ENCODE measurements around the gene ATP6V0B.

Gene ATP6V0B

GRCh38 chr1:43936431-43937151 is 38.2 kb upstream of the ATP6V0B start:
- Mint-ChIP-seq H3K27me3 (peaks cover 25% of the 10 kb centered on the region), H3K4me1 (peaks cover 6% of the 10 kb centered on the region), H3K36me3 (ENCODE audit: insufficient read depth) (peaks cover 2% of the 10 kb centered on the region), H3K4me3 (peak overlapping the region; percentile 58), H3K9me3 (no peaks in the 10 kb centered on the region), H3K27ac (ENCODE audit: low read depth) (no peak overlapping the region)
- no peak for DNase-seq (ENCODE audit: low spot score in 2 of 2)
- ATAC-seq (replicated peaks; ENCODE audit: extremely low read depth, poor library complexity, severe bottlenecking), result no peak

- Mint-ChIP-seq H3K27ac (ENCODE audit: low read depth) (peak overlapping the region; percentile 35), H3K9me3 (no peaks in the 10 kb centered on the region), H3K27me3 (peaks cover 25% of the 10 kb centered on the region), H3K4me3 (no peak overlapping the region), H3K36me3 (ENCODE audit: insufficient read depth) (peaks cover 2% of the 10 kb centered on the region), H3K4me1 (peaks cover 6% of the 10 kb centered on the region)
- DNase-seq (ENCODE audit: low spot score in 2 of 2) (no peak), ATAC-seq (replicated peaks; ENCODE audit: extremely low read depth, poor library complexity, severe bottlenecking) (no peak)
Observed at GRCh38 chr1:43937179-43937865, 37.4 kb upstream of the ATP6V0B start.

- Mint-ChIP-seq H3K9me3 (no peaks in the 10 kb centered on the region), H3K27ac (ENCODE audit: low read depth) (no peak overlapping the region), H3K36me3 (ENCODE audit: insufficient read depth) (peaks cover 4% of the 10 kb centered on the region), H3K27me3 (peaks cover 25% of the 10 kb centered on the region), H3K4me1 (peaks cover 12% of the 10 kb centered on the region), H3K4me3 (no peak overlapping the region)
- ATAC-seq (replicated peaks; ENCODE audit: extremely low read depth, poor library complexity, severe bottlenecking) (no peak), DNase-seq (ENCODE audit: low spot score in 2 of 2) (no peak)
Observed at GRCh38 chr1:43938383-43938782, 36.4 kb upstream of the ATP6V0B start.

GRCh38 chr1:43938892-43939587 is 35.7 kb upstream of the ATP6V0B start:
- no peak overlapping the region for H3K4me3 Mint-ChIP-seq
- peak overlapping the region; percentile 18 for H3K27ac Mint-ChIP-seq (ENCODE audit: low read depth)
- H3K4me1 Mint-ChIP-seq, result peaks cover 9% of the 10 kb centered on the region
- peaks cover 4% of the 10 kb centered on the region for H3K36me3 Mint-ChIP-seq (ENCODE audit: insufficient read depth)
- ATAC-seq (replicated peaks; ENCODE audit: extremely low read depth, poor library complexity, severe bottlenecking) (no peak), DNase-seq (ENCODE audit: low spot score in 2 of 2) (no peak)
- peaks cover 19% of the 10 kb centered on the region for H3K27me3 Mint-ChIP-seq
- no peaks in the 10 kb centered on the region for H3K9me3 Mint-ChIP-seq

- DNase-seq (ENCODE audit: low spot score in 2 of 2) (no peak), ATAC-seq (replicated peaks; ENCODE audit: extremely low read depth, poor library complexity, severe bottlenecking) (no peak)
- Mint-ChIP-seq H3K27ac (ENCODE audit: low read depth) (no peak overlapping the region), H3K27me3 (no peaks in the 10 kb centered on the region), H3K9me3 (no peaks in the 10 kb centered on the region), H3K4me3 (no peak overlapping the region), H3K36me3 (ENCODE audit: insufficient read depth) (peaks cover 8% of the 10 kb centered on the region), H3K4me1 (peaks cover 27% of the 10 kb centered on the region)
Observed at GRCh38 chr1:43942411-43942810, 32.3 kb upstream of the ATP6V0B start.

- no peaks in the 10 kb centered on the region for H3K9me3 Mint-ChIP-seq
- H3K27ac Mint-ChIP-seq (ENCODE audit: low read depth), result peak overlapping the region; percentile 92
- no peak for ATAC-seq (replicated peaks; ENCODE audit: extremely low read depth, poor library complexity, severe bottlenecking)
- no peak for DNase-seq (ENCODE audit: low spot score in 2 of 2)
- no peaks in the 10 kb centered on the region for H3K27me3 Mint-ChIP-seq
- H3K36me3 Mint-ChIP-seq (ENCODE audit: insufficient read depth), result peaks cover 8% of the 10 kb centered on the region
- H3K4me3 Mint-ChIP-seq, result peak overlapping the region; percentile 2
- H3K4me1 Mint-ChIP-seq, result peaks cover 41% of the 10 kb centered on the region
Observed at GRCh38 chr1:43944860-43945259, 29.9 kb upstream of the ATP6V0B start.

- peak overlapping the region; percentile 97 for H3K4me3 Mint-ChIP-seq
- H3K9me3 Mint-ChIP-seq, result no peaks in the 10 kb centered on the region
- peaks cover 9% of the 10 kb centered on the region for H3K36me3 Mint-ChIP-seq (ENCODE audit: insufficient read depth)
- no peak for ATAC-seq (replicated peaks; ENCODE audit: extremely low read depth, poor library complexity, severe bottlenecking)
- no peaks in the 10 kb centered on the region for H3K27me3 Mint-ChIP-seq
- no peak for DNase-seq (ENCODE audit: low spot score in 2 of 2)
- peaks cover 49% of the 10 kb centered on the region for H3K4me1 Mint-ChIP-seq
- H3K27ac Mint-ChIP-seq (ENCODE audit: low read depth), result peak overlapping the region; percentile 92
Observed at GRCh38 chr1:43945674-43946235, 29.0 kb upstream of the ATP6V0B start.

GRCh38 chr1:43946236-43947060 is 28.3 kb upstream of the ATP6V0B start, which contains the start of gene IPO13:
Gene IPO13, plus strand, starts transcription at chr1:43946950. Its CDS starts 651 bp downstream, at chr1:43947601.
- peak; percentile 94 to 96 for DNase-seq (ENCODE audit: low spot score in 2 of 2)
- ATAC-seq (replicated peaks; ENCODE audit: extremely low read depth, poor library complexity, severe bottlenecking), result peak; percentile 97
- Mint-ChIP-seq H3K9me3 (no peaks in the 10 kb centered on the region), H3K27me3 (no peaks in the 10 kb centered on the region), H3K4me3 (peak within 1 kb of the TSS; percentile 97), H3K36me3 (ENCODE audit: insufficient read depth) (peaks cover 9% of the 10 kb centered on the region), H3K4me1 (peaks cover 55% of the 10 kb centered on the region), H3K27ac (ENCODE audit: low read depth) (peak within 1 kb of the TSS; percentile 92)

- Mint-ChIP-seq H3K9me3 (no peaks in the 10 kb centered on the region), H3K27me3 (no peaks in the 10 kb centered on the region), H3K4me3 (peak overlapping the region; percentile 97), H3K4me1 (peaks cover 58% of the 10 kb centered on the region), H3K36me3 (ENCODE audit: insufficient read depth) (peaks cover 9% of the 10 kb centered on the region), H3K27ac (ENCODE audit: low read depth) (peak overlapping the region; percentile 92)
- peak; percentile 3 for ATAC-seq (replicated peaks; ENCODE audit: extremely low read depth, poor library complexity, severe bottlenecking)
- DNase-seq (ENCODE audit: low spot score in 2 of 2), result peak in 1 of 2 donors; percentile 16
Observed at GRCh38 chr1:43947061-43947873, 27.5 kb upstream of the ATP6V0B start.

GRCh38 chr1:43947874-43948437 is 26.8 kb upstream of the ATP6V0B start:
- no peaks in the 10 kb centered on the region for H3K27me3 Mint-ChIP-seq
- no peaks in the 10 kb centered on the region for H3K9me3 Mint-ChIP-seq
- DNase-seq (ENCODE audit: low spot score in 2 of 2) (no peak), ATAC-seq (replicated peaks; ENCODE audit: extremely low read depth, poor library complexity, severe bottlenecking) (no peak)
- H3K4me3 Mint-ChIP-seq, result peak overlapping the region; percentile 97
- no peak overlapping the region for H3K27ac Mint-ChIP-seq (ENCODE audit: low read depth)
- peaks cover 8% of the 10 kb centered on the region for H3K36me3 Mint-ChIP-seq (ENCODE audit: insufficient read depth)
- H3K4me1 Mint-ChIP-seq, result peaks cover 53% of the 10 kb centered on the region

GRCh38 chr1:43949678-43950077 is 25.1 kb upstream of the ATP6V0B start:
- Mint-ChIP-seq H3K4me3 (no peak overlapping the region), H3K9me3 (no peaks in the 10 kb centered on the region), H3K27me3 (no peaks in the 10 kb centered on the region), H3K27ac (ENCODE audit: low read depth) (no peak overlapping the region), H3K4me1 (peaks cover 50% of the 10 kb centered on the region), H3K36me3 (ENCODE audit: insufficient read depth) (peaks cover 8% of the 10 kb centered on the region)
- ATAC-seq (replicated peaks; ENCODE audit: extremely low read depth, poor library complexity, severe bottlenecking) (no peak), DNase-seq (ENCODE audit: low spot score in 2 of 2) (no peak)
